Neutrophil (primary cell): ENCODE measurements around the gene C2CD4B.

Experiments
- H3K27ac ChIP-seq: fragments of 200-600 bp; sonication (generic); 2 replicates; pipeline ENCODE4 v1.5.1; 2016; ENCODE audit warnings: mild to moderate bottlenecking, moderate library complexity
- H3K27me3 ChIP-seq: fragments of 200-600 bp; sonication (generic); 2 replicates; pipeline ENCODE4 v1.6.0; 2016; ENCODE audit warnings: mild to moderate bottlenecking
- H3K36me3 ChIP-seq: fragments of 200-600 bp; sonication (generic); 2 replicates; pipeline ENCODE4 v1.5.1; 2017
- H3K4me1 ChIP-seq, 2 experiments: fragments of 200-600 bp in 1 of 2; sonication (generic) in 1 of 2; 1 replicate in 1 of 2; 2 replicates in 1 of 2; pipeline versions ENCODE4 v1.5.1 to v1.6.1; 2013 to 2016; ENCODE audit warnings: low read depth in 1 of 2, low read length in 1 of 2, mild to moderate bottlenecking in 1 of 2, moderate library complexity in 1 of 2; ENCODE audit not compliant: control insufficient read depth in 1 of 2, insufficient read depth in 1 of 2
- H3K4me3 ChIP-seq, 2 experiments: fragments of 200-600 bp in 1 of 2; sonication (generic) in 1 of 2; 1 replicate in 1 of 2; 2 replicates in 1 of 2; pipeline ENCODE4 v1.5.1; 2013 to 2016; ENCODE audit warnings: low read depth in 1 of 2, low read length in 1 of 2, mild to moderate bottlenecking in 1 of 2, moderate library complexity in 1 of 2
- H3K9me3 ChIP-seq: fragments of 200-600 bp; sonication (generic); 2 replicates; pipeline ENCODE4 v1.5.1; 2016
- TF ChIP-seq, protein P1 (sequence below): fragments of 200-600 bp; sonication (generic); IDR thresholded peaks from 2 replicates; pipeline ENCODE4 v1.5.1; 2016; ENCODE audit warnings: antibody characterized with exemption

Gene C2CD4B

GRCh38 chr15:62124176-62124972, 40.7 kb downstream of the C2CD4B start:
- H3K9me3 ChIP-seq, result no peaks in the 10 kb centered on the region
- H3K36me3 ChIP-seq, result no peaks in the 10 kb centered on the region
- H3K27ac ChIP-seq, result no peak overlapping the region
- H3K4me3 ChIP-seq, result no peak overlapping the region
- H3K4me1 ChIP-seq, result peaks cover 9 to 13% of the 10 kb centered on the region in 2 experiments
- no peaks in the 10 kb centered on the region for H3K27me3 ChIP-seq
- TF ChIP-seq, protein P1, sequence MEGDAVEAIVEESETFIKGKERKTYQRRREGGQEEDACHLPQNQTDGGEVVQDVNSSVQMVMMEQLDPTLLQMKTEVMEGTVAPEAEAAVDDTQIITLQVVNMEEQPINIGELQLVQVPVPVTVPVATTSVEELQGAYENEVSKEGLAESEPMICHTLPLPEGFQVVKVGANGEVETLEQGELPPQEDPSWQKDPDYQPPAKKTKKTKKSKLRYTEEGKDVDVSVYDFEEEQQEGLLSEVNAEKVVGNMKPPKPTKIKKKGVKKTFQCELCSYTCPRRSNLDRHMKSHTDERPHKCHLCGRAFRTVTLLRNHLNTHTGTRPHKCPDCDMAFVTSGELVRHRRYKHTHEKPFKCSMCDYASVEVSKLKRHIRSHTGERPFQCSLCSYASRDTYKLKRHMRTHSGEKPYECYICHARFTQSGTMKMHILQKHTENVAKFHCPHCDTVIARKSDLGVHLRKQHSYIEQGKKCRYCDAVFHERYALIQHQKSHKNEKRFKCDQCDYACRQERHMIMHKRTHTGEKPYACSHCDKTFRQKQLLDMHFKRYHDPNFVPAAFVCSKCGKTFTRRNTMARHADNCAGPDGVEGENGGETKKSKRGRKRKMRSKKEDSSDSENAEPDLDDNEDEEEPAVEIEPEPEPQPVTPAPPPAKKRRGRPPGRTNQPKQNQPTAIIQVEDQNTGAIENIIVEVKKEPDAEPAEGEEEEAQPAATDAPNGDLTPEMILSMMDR, result no peak

GRCh38 chr15:62122249-62122648, 42.8 kb downstream of the C2CD4B start:
- no peaks in the 10 kb centered on the region for H3K9me3 ChIP-seq
- no peaks in the 10 kb centered on the region for H3K36me3 ChIP-seq
- TF ChIP-seq, protein P1, result no peak
- H3K4me1 ChIP-seq, result peaks cover 13 to 18% of the 10 kb centered on the region in 2 experiments
- peaks cover 4% of the 10 kb centered on the region for H3K27me3 ChIP-seq
- H3K4me3 ChIP-seq, result no peak overlapping the region
- no peak overlapping the region for H3K27ac ChIP-seq

DNA sequence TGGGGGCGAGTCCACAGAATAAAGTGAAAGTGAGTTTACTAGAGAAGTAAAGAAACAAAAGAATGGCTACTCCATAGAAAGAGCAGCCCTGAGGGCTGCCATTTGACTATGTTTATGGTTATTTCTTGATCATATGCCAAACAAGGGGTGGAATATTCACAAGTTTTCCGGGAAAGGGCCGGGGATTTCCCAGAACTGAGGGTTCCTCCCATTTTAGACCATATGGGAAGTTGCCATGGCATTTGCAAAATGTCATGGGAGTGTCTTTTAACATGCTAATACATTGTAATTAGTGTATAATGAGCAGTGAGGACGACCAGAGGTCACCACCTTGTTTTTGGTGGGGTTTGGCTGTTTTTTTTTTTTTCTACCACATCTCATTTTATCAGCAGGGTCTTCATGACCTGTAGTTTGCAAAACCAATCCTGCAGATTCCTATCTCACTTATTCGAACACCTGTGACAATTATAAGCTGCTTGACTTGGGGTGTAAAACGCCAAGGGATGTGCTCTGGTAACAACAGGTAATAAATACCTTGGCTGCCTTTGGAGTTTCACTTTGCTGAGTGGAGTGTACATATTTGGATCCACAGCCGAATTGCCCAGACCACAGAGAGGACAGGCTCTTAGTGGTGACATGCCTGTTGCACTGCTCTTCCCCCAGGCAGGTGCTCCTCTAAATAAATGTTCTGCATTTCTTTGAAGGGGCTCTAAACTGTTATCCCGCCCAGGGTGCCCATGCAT, 43.6 kb downstream of the C2CD4B start:
- H3K4me3 ChIP-seq, result no peak overlapping the region
- peaks cover 13 to 18% of the 10 kb centered on the region in 2 experiments for H3K4me1 ChIP-seq
- no peaks in the 10 kb centered on the region for H3K36me3 ChIP-seq
- H3K27ac ChIP-seq, result no peak overlapping the region
- no peaks in the 10 kb centered on the region for H3K9me3 ChIP-seq
- H3K27me3 ChIP-seq, result peaks cover 4% of the 10 kb centered on the region
- TF ChIP-seq, protein P1, result no peak

DNA sequence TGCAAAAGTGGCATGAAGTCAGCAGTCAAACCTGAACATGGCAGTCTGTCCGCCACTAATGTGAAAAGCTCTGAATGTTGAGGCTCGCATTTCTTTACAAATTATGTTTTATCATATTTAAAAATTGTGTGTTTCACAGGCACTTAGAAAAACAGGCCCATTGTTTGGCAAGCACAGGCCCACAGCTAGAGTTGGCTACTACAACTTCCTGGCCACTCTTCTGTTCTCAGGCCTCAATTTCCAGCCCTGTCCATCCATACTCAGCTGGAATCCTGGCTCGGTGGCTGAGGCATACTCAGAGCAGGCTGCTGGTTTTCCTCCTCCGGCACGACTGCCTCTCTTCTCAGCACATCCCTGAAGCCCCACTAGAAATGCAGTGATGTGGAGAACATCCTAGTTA, 44.3 kb downstream of the C2CD4B start:
- H3K9me3 ChIP-seq, result no peaks in the 10 kb centered on the region
- H3K36me3 ChIP-seq, result no peaks in the 10 kb centered on the region
- H3K27me3 ChIP-seq, result peaks cover 4% of the 10 kb centered on the region
- no peak overlapping the region for H3K27ac ChIP-seq
- peaks cover 13 to 18% of the 10 kb centered on the region in 2 experiments for H3K4me1 ChIP-seq
- H3K4me3 ChIP-seq, result no peak overlapping the region
- TF ChIP-seq, protein P1, result no peak

GRCh38 chr15:62119874-62120273, 45.2 kb downstream of the C2CD4B start:
- no peak overlapping the region for H3K4me3 ChIP-seq
- no peak overlapping the region for H3K27ac ChIP-seq
- peaks cover 4% of the 10 kb centered on the region for H3K27me3 ChIP-seq

More at GRCh38 chr15:62119874-62120273, 45.2 kb downstream of the C2CD4B start:
- Histone ChIP-seq H3K4me1 (peaks cover 13 to 18% of the 10 kb centered on the region in 2 experiments), H3K36me3 (no peaks in the 10 kb centered on the region), H3K9me3 (no peaks in the 10 kb centered on the region)
- TF ChIP-seq, protein P1, result no peak
